GM19035 (cell line): ENCODE measurements around the gene SMYD1.
"Not testable (repeated sequence)": the region's sequence is repeated elsewhere in the genome, so short reads cannot be mapped to it uniquely, and the experiment has no call there.

ENCODE experiments used
- ATAC-seq: cut with Tn5 transposase; IDR thresholded peaks from one replicate; pipeline ENCODE4 v1.9.1; 2021; ENCODE audit not compliant: unreplicated experiment

The SMYD1 gene

GRCh38 chr2:88067598-88067997 is at the start of gene SMYD1:
SMYD1 (plus strand) TSS chr2:88067825; CDS start chr2:88067865, 40 bp downstream.
- ATAC-seq: no peak

- not testable (repeated sequence) for ATAC-seq
These were observed 49.4 kb upstream of the SMYD1 start for GRCh38 chr2:88018077-88018805.

- ATAC-seq: no peak
These were observed 48.7 kb upstream of the SMYD1 start for GRCh38 chr2:88018909-88019308.

- ATAC-seq: no peak
These were observed 47.6 kb upstream of the SMYD1 start for GRCh38 chr2:88019985-88020384.

DNA sequence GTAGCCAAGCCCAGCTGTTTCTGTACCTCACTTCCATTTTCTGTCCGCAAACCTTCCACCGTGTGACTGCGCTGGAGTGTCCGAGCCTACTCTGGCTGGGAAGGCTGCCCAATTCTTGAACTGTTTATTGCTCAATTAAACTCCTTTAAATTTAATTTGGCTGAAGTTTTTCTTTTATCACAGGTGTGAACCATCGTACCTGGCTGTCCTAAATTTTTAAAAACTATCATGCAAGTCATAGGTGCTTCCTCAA is 45.0 kb upstream of the SMYD1 start:
- ATAC-seq: no peak

DNA sequence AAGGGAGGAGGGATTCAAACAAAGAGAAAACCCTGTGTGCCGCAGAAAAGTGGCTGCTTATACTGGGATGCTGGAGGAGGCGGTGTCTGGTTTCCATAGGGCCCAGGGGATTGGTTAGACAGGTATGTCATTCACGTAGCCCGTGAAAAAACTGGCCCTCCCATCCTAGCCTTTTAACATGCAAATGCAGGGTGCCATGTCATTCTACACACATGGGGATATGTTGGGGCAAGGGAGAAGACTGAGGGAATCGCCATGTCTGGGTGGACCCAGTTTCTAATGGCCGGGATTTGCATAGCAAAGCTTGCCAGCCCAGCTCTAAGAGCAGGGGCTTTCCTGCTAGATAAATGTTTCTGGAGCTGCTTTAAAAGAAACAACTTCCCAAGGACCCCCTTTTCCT is 43.1 kb upstream of the SMYD1 start:
- no peak for ATAC-seq

GRCh38 chr2:88027697-88028389 is 39.8 kb upstream of the SMYD1 start:
- no peak for ATAC-seq

DNA sequence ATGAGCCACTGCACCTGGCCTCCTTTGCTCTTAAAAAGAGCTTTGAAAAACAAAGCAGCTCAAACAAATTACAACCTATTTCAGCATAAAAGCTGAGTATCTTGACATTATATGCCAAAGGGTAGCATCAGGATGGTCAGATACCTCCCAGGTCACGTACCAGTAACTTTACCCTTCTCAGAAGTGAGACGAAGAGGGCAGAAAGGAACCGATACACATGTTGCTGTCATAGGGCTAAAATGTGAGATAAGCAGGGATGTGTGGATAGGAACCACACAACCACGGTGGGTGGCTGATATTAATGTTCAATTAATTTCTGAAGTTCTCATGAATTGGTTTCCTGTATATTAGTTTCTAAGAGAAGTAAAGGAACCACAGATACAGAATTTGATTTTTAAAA is 38.7 kb upstream of the SMYD1 start:
- ATAC-seq: no peak

DNA sequence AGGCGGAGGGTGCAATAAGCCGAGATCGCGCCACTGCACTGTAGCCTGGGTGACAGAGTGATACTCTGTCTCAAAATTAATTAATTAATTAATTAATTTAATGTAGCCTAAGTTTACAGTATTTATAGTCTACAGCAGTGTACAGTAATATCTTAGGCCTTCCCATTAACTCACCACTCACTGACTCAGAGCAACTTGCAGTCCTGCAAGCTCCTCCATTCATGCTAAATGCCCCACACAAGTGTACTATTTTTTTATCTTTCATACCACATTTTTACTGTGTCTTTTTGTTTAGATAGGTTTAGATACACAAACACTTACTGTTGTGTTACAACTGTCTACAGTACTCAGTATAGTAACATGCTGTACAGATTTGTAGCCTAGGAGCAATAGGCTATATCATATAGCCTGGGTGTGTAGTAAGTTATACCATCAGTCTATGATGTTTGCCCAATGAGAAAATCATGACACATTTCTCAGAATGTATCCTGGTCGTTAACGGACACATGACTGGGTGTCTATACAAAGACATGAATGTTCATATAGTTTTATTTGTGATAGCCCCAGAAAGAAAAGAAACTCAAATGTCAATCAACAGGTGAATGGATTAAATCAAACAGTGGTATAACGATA is 35.4 kb upstream of the SMYD1 start:
- ATAC-seq: no peak

DNA sequence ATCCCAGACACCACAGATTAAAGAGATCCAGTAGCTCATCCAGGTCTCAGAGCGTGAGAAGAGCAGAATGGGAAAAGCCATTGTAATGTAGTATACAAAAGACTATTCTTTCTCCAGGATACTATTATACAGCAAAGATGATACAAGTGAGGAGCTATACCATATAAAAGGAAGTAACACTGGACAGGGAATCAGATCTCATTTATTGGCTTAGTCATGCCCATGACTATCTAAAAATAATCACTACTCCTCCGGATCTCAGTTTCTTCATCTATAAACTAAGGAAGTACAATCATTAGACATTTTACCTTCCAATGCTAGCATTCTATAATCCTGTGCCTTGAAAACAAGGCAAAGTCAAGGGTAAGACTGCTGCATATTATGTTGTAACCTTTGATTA is 31.4 kb upstream of the SMYD1 start:
- ATAC-seq: no peak

DNA sequence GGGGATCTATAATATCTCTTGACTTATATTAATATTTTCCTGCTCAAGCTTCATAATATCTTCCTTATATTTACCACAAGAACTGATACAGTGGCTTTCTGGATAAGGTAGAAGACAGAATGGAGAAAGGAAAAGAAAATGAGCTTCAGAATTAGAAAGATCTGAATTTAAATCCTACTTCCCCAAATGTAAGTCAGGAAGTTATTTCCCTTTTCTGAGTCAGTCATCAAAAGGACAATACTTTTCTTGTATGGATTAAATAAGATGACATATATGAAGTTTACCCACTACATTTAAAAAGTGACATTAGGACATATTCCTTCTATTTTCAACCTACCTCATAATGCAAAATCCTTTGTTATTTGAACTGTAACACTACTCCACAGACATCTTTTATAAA is 31.0 kb upstream of the SMYD1 start:
- ATAC-seq: no peak

- no peak for ATAC-seq
These were observed 29.1 kb upstream of the SMYD1 start for GRCh38 chr2:88038263-88039105.

DNA sequence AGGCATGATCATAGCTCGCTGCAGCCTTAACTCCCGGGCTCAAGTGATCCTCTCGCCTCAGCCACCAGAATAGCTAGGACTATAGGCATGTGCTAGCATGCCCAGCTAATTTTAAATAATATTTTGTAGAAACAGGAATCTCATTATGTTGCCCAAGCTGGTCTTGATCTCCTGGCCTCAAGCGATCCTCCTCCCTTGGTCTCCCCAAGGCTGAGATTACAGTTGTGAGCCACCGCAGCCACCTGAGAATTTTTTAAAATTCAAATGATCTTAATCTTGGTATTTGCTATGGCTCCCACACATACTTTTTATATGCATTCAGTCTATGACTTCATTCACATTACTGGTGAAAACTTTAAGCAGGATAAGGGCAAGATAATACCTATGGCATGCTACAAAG is 25.1 kb upstream of the SMYD1 start:
- no peak for ATAC-seq

- not testable (repeated sequence) for ATAC-seq
These were observed 22.1 kb upstream of the SMYD1 start for GRCh38 chr2:88045561-88045960.

DNA sequence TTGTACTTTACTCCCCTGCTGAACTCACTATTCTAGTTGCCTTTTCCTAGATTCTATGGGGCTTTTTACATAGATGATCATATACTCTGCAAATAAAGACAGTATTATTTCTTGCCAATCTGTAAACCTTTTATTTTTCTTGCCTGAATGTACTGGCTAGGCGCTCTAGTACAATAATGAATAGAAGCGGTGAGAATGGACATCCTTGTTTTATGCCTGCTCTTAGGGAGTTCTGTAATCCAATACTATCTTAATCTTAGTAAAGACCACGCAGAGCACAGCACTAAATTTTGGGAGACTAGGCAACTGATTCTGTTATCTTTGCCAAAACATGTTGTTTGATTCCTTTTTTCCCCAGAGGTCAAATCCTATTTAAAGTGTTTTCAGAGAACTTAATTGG is 19.1 kb upstream of the SMYD1 start:
- ATAC-seq: no peak

- ATAC-seq: no peak
These were observed 18.0 kb upstream of the SMYD1 start for GRCh38 chr2:88049622-88050021.

DNA sequence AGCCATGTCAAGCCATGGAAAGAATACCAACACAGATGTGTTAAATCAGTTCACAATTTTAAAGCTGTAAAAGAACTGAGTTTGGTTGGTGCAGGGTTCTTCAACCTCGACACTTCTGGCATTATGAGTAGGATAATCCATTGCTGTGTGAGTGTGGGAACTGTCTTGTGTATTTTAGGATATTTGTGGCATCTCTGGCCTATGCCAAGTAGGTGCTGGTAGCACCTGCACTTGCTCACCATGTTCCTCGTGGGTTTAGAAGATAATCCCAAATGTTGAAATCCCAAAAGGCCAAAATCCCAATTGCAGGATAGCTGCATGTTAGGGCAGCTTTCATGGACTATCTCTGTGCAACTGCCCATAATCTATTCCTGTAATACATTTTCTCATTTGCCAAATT is 15.8 kb upstream of the SMYD1 start:
- ATAC-seq: no peak

DNA sequence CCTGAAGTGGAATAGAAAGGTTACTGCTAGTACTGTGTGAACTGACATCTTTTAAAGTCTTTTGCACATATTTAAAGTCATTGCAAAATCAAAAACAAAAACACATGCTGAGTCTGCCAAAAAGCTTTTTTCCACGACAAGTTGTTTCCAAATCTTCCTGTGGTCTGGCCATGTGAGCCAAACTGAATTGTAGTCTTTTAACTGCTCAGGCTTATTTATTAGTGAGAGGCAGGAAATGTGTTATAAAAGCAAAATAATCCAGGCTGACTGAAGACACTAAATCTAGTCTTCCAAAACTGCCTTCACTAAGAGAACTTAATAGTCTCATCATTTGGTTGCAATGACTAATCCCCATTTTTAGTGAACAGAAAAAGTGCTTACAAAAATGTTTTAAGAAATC is 14.3 kb upstream of the SMYD1 start:
- no peak for ATAC-seq

DNA sequence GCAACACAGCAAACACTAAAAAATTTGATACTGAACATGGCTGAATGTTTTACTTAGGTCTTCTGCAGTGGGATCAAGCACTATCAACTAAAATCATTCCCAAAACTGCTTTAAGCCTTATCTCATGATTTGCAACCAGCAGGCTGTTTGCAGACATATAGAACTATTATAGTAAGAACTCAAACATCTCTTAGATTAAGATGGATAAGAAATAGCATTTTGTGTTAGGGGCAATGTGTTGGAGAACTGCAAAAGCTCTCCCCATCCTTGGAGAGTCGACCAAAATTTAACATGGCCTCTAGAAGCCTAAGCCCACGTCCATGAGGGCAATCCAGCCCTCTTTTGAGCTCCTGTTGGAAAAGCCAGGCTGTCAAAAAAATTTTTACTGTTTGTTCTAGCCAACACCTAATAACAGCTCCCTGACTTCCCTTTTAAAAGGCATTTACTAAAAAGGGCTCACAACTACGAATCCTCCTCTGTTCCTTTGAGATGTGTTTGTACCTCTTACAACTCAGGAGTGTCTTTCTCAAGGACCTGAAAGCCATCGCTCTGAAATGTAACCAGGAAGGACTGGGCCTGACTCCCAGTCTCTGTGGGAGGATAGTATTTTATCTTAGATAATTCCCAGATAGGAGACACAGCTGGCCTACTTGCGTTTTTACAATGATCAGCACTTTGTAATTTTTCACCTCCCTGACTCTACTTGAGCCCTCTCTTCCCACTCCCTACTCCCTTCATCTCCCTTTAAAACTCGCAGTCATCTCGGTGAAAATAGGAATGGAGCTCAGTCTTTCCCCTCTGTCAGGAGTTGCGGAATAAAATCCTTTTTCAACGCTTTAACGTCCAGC is 13.5 kb upstream of the SMYD1 start:
- no peak for ATAC-seq

DNA sequence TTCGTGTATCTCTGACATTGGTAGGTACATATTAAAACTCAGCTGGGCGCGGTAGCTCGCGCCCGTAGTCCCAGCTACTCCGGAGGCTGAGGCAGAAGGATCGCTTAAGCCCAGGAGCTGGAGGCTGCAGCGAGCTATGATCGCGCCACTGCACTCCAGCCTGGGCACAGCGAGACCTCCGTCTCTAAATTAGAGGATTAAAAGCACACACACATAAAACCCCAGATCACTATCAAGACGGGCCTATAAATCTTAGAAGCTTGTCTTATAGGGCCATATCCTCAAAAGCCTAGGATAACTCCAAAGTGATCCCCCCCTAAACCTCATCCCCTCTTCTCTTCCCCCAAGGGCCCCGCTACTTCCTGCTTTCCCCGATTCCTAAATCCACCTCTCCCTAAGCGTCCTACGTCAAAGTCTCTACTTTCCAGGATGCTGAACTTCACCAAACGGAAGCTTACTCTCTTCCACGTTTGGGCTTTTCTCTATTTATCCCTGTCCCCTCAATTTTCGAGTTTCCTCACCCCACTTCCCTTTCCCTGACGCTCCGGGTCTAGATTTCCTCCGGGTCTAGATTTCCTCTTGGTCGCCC is 12.7 kb upstream of the SMYD1 start:
- ATAC-seq: no peak
